ENCODE data around the gene DPEP2.
"Not testable (repeated sequence)": the region's sequence is repeated elsewhere in the genome, so short reads cannot be mapped to it uniquely, and the experiment has no call there.

The DPEP2 gene

GRCh38 chr16:67950335-67950843, 48.9 kb downstream of the DPEP2 start:
- no peak for DNase-seq

- DNase-seq = no peak
Measured at GRCh38 chr16:67949645-67950044, 49.6 kb downstream of the DPEP2 start.

GRCh38 chr16:67948015-67948414, 51.3 kb downstream of the DPEP2 start:
- no peak for DNase-seq

GRCh38 chr16:67946966-67947558, 52.2 kb downstream of the DPEP2 start:
- DNase-seq = no peak

GRCh38 chr16:67946128-67946569, 53.1 kb downstream of the DPEP2 start:
- no peak for DNase-seq

GRCh38 chr16:67945392-67945933, 53.8 kb downstream of the DPEP2 start:
- no peak for DNase-seq

GRCh38 chr16:67944690-67945391, 54.4 kb downstream of the DPEP2 start:
- no peak for DNase-seq

- DNase-seq = no peak
Measured at GRCh38 chr16:67943619-67944504, 55.4 kb downstream of the DPEP2 start, which contains the start of gene LCAT. Gene LCAT, minus strand, starts transcription at chr16:67944120. Its CDS starts 19 bp downstream, at chr16:67944101.

GRCh38 chr16:67943256-67943618, 56.0 kb downstream of the DPEP2 start:
- DNase-seq = no peak

- DNase-seq = no peak
Measured at GRCh38 chr16:67942510-67943255, 56.6 kb downstream of the DPEP2 start.

GRCh38 chr16:67942200-67942509, 57.1 kb downstream of the DPEP2 start:
- no peak for DNase-seq

- no peak for DNase-seq
Measured at GRCh38 chr16:67941469-67942199, 57.6 kb downstream of the DPEP2 start.

- no peak for DNase-seq
Measured at GRCh38 chr16:67940446-67941089, 58.7 kb downstream of the DPEP2 start.

GRCh38 chr16:67939507-67940445, 59.5 kb downstream of the DPEP2 start:
- no peak for DNase-seq

GRCh38 chr16:67937713-67938112, 61.6 kb downstream of the DPEP2 start:
- DNase-seq = not testable (repeated sequence)
